CD14-positive monocyte (primary cell): Measurements from ENCODE around the gene TMC7. TPM values are rescaled to one million over a fixed set of nuclear protein-coding genes. Genes with fewer than 3 reads are reported as not detected.

Experiments
- DNase-seq, 3 donors: peaks; one replicate each; pipeline ENCODE4 v3.0.0-alpha.2; 2011 to 2022
- H2AFZ ChIP-seq: 2 replicates; pipeline ENCODE4 v1.6.0; 2012; ENCODE audit warnings: mild to moderate bottlenecking, low read depth, low read length, inconsistent platforms; ENCODE audit not compliant: insufficient read depth, poor library complexity, severe bottlenecking
- H3K27ac ChIP-seq, 2 donors: 1 replicate in 1 of 2; 2 replicates in 1 of 2; pipeline ENCODE4 v1.5.1; 2012 to 2013; ENCODE audit warnings: low read length in 2 of 2, control low read depth in 1 of 2, inconsistent platforms in 1 of 2, low read depth in 1 of 2, mild to moderate bottlenecking in 1 of 2
- H3K27me3 ChIP-seq, 2 donors: one replicate each; pipeline versions ENCODE4 v1.6.0 to v1.6.1; 2011 to 2013; ENCODE audit warnings: low read length in 2 of 2; ENCODE audit not compliant: control insufficient read depth in 2 of 2, insufficient read depth in 2 of 2
- H3K36me3 ChIP-seq, 2 donors: replicated peaks in 1 of 2; 1 replicate in 1 of 2; 2 replicates in 1 of 2; pipeline versions ENCODE4 v1.5.1 to v1.6.1; 2012 to 2013; ENCODE audit warnings: low read length in 2 of 2, control low read depth in 1 of 2, inconsistent platforms in 1 of 2, mild to moderate bottlenecking in 1 of 2; ENCODE audit not compliant: insufficient read depth in 2 of 2, control insufficient read depth in 1 of 2
- H3K4me1 ChIP-seq, 2 donors: 1 replicate in 1 of 2; 2 replicates in 1 of 2; pipeline versions ENCODE4 v1.5.1 to v1.6.1; 2012 to 2013; ENCODE audit warnings: low read length in 2 of 2, control low read depth in 1 of 2, inconsistent platforms in 1 of 2, mild to moderate bottlenecking in 1 of 2, moderate library complexity in 1 of 2; ENCODE audit not compliant: insufficient read depth in 2 of 2, control insufficient read depth in 1 of 2
- H3K4me2 ChIP-seq: replicated peaks from 2 replicates; pipeline ENCODE3; 2012; ENCODE audit warnings: low read length, moderate library complexity, mild to moderate bottlenecking; ENCODE audit not compliant: poor library complexity, severe bottlenecking; ENCODE audit errors: extremely low read depth
- H3K4me3 ChIP-seq, 3 experiments: fragments of 200-600 bp in 1 of 3; sonication (generic) in 1 of 3; replicated peaks in 1 of 3; 1 replicate in 2 of 3; 2 replicates in 1 of 3; pipeline ENCODE4 v1.5.1; 2011 to 2013; ENCODE audit warnings: low read length in 3 of 3, mild to moderate bottlenecking in 3 of 3, control low read depth in 2 of 3, low read depth in 2 of 3, inconsistent platforms in 1 of 3, moderate library complexity in 1 of 3
- H3K79me2 ChIP-seq: 2 replicates; pipeline ENCODE4 v1.6.0; 2012; ENCODE audit warnings: mild to moderate bottlenecking, control low read depth, inconsistent platforms, low read length, moderate library complexity; ENCODE audit not compliant: insufficient read depth
- H3K9ac ChIP-seq: 2 replicates; pipeline ENCODE4 v1.6.0; 2017; ENCODE audit warnings: low read length, mild to moderate bottlenecking; ENCODE audit not compliant: insufficient read depth, poor library complexity, severe bottlenecking
- H3K9me3 ChIP-seq, 2 donors: replicated peaks in 1 of 2; 1 replicate in 1 of 2; 2 replicates in 1 of 2; pipeline versions ENCODE4 v1.5.1 to v1.6.1; 2012 to 2013; ENCODE audit warnings: low read length in 2 of 2, control low read depth in 1 of 2; ENCODE audit not compliant: control insufficient read depth in 1 of 2, insufficient read depth in 1 of 2
- H4K20me1 ChIP-seq: 2 replicates; pipeline ENCODE4 v1.6.0; 2012; ENCODE audit warnings: mild to moderate bottlenecking, low read length, control low read depth, moderate library complexity; ENCODE audit not compliant: insufficient read depth
- H3K27ac Mint-ChIP-seq, 7 donors: one replicate each; pipeline ENCODE4 v1.8.0; 2020; ENCODE audit warnings: mild to moderate bottlenecking in 7 of 7, mixed read lengths in 7 of 7, moderate library complexity in 6 of 7, inconsistent platforms in 2 of 7
- H3K27me3 Mint-ChIP-seq, 3 donors: one replicate each; pipeline ENCODE4 v1.8.0; 2021 to 2022; ENCODE audit warnings: low read depth in 3 of 3, mild to moderate bottlenecking in 3 of 3, mixed read lengths in 3 of 3, moderate library complexity in 3 of 3, inconsistent platforms in 1 of 3
- H3K36me3 Mint-ChIP-seq, 2 donors: one replicate each; pipeline ENCODE4 v1.8.0; 2020; ENCODE audit warnings: mixed read lengths in 2 of 2, inconsistent platforms in 1 of 2, mild to moderate bottlenecking in 1 of 2
- H3K4me1 Mint-ChIP-seq: one replicate; pipeline ENCODE4 v1.8.0; 2020; ENCODE audit warnings: mild to moderate bottlenecking, mixed read lengths
- H3K4me3 Mint-ChIP-seq, 2 donors: one replicate each; pipeline ENCODE4 v1.8.0; 2020; ENCODE audit warnings: mild to moderate bottlenecking in 2 of 2, mixed read lengths in 2 of 2, moderate library complexity in 1 of 2
- H3K9me3 Mint-ChIP-seq, 7 donors: one replicate each; pipeline ENCODE4 v1.8.0; 2020 to 2022; ENCODE audit warnings: mixed read lengths in 7 of 7, mild to moderate bottlenecking in 6 of 7, moderate library complexity in 6 of 7, inconsistent platforms in 2 of 7
- WGBS: methylation state at CpG from one replicate; pipeline ENCODE4 v1.1.5; 2013; ENCODE audit warnings: missing lambda C conversion rate; ENCODE audit not compliant: insufficient coverage; 5-methylcytosine and 5-hydroxymethylcytosine counted together
- intact Hi-C, 2 donors: fragments of 100-400 bp; cut with micrococcal nuclease; formaldehyde crosslinking; loops; one replicate each; pipeline versions ENCODE4 v1.15.0 to v1.15.1; 2023
- polyA plus RNA-seq, 3 donors: library from polyadenylated mRNA; depleted of rRNA in 1 of 3; unstranded in 2 of 3; stranded (reverse) in 1 of 3; fragments of 300-500 nt in 2 of 3; fragments of >200 nt in 1 of 3; fragmentation: Illumina TruSeq in 2 of 3; gene quantifications; 1 replicate in 2 of 3; 2 replicates in 1 of 3; pipeline ENCODE4 v1.2.3, GENCODE V29; 2012 to 2021
- TF ChIP-seq, protein P1 (sequence below): fragments of 200-600 bp; IDR thresholded peaks from one replicate; pipeline ENCODE4 v1.8.0; 2022; ENCODE audit warnings: antibody characterized with exemption, mild to moderate bottlenecking

Gene TMC7
- polyA plus RNA-seq, 3 donors: not detected

GRCh38 chr16:19073863-19074262 lies 90.1 kb downstream of the TMC7 start:
- Histone ChIP-seq H4K20me1 (no peaks in the 10 kb centered on the region), H3K27me3 (no peaks in the 10 kb centered on the region), H3K9ac (no peak overlapping the region), H2AFZ (no peak overlapping the region), H3K4me2 (no peak overlapping the region), H3K36me3 (peaks cover 31 to 43% of the 10 kb centered on the region in 2 donors), H3K9me3 (no peaks in the 10 kb centered on the region), H3K4me1 (peaks cover 20 to 26% of the 10 kb centered on the region in 2 donors), H3K27ac (peak overlapping the region in 1 of 2 donors; percentile 64), H3K79me2 (peaks cover 7% of the 10 kb centered on the region), H3K4me3 (no peak overlapping the region)
- DNase-seq: no peak
- Mint-ChIP-seq H3K4me1 (peaks cover 21% of the 10 kb centered on the region), H3K4me3 (peak overlapping the region in 1 of 2 donors; percentile 51), H3K27me3 (no peaks in the 10 kb centered on the region), H3K27ac (peak overlapping the region in 5 of 7 donors; percentile 33 to 91 (median 81)), H3K9me3 (peaks cover 0 to 2% (median 0%) of the 10 kb centered on the region in 7 donors), H3K36me3 (peaks cover 42 to 61% of the 10 kb centered on the region in 2 donors)
- no CpG with 5 or more reads among the region's 7 CpGs for WGBS
- intact Hi-C loops: loop anchor here in 1 of 2 donors (10.0 kb wide), 1 partner anchor 99 kb away; no protein-coding TSS in a partner anchor
- TF ChIP-seq, protein P1, sequence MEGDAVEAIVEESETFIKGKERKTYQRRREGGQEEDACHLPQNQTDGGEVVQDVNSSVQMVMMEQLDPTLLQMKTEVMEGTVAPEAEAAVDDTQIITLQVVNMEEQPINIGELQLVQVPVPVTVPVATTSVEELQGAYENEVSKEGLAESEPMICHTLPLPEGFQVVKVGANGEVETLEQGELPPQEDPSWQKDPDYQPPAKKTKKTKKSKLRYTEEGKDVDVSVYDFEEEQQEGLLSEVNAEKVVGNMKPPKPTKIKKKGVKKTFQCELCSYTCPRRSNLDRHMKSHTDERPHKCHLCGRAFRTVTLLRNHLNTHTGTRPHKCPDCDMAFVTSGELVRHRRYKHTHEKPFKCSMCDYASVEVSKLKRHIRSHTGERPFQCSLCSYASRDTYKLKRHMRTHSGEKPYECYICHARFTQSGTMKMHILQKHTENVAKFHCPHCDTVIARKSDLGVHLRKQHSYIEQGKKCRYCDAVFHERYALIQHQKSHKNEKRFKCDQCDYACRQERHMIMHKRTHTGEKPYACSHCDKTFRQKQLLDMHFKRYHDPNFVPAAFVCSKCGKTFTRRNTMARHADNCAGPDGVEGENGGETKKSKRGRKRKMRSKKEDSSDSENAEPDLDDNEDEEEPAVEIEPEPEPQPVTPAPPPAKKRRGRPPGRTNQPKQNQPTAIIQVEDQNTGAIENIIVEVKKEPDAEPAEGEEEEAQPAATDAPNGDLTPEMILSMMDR: no peak

- no peaks in the 10 kb centered on the region for H3K27me3 Mint-ChIP-seq
- 98% methylated on average over 9 of the region's 12 CpGs for WGBS
- H3K4me3 Mint-ChIP-seq: no peak overlapping the region
- no peaks in the 10 kb centered on the region for H3K79me2 ChIP-seq
- no peak overlapping the region for H3K4me3 ChIP-seq
- H3K4me1 Mint-ChIP-seq: peaks cover 20% of the 10 kb centered on the region
- intact Hi-C loops: loop anchor here in 1 of 2 donors (10.0 kb wide), 1 partner anchor 101 kb away; no protein-coding TSS in a partner anchor
- peaks cover 17 to 20% of the 10 kb centered on the region in 2 donors for H3K4me1 ChIP-seq
- TF ChIP-seq, protein P1: no peak
- H3K27me3 ChIP-seq: no peaks in the 10 kb centered on the region
- H3K9ac ChIP-seq: no peak overlapping the region
- no peak overlapping the region for H3K27ac Mint-ChIP-seq
- no peak overlapping the region for H2AFZ ChIP-seq
- no peaks in the 10 kb centered on the region for H3K9me3 ChIP-seq
- H3K36me3 ChIP-seq: peaks cover 39 to 54% of the 10 kb centered on the region in 2 donors
- no peaks in the 10 kb centered on the region for H4K20me1 ChIP-seq
- DNase-seq: no peak
- peaks cover 51 to 73% of the 10 kb centered on the region in 2 donors for H3K36me3 Mint-ChIP-seq
- H3K9me3 Mint-ChIP-seq: peaks cover 0 to 5% (median 0%) of the 10 kb centered on the region in 7 donors
- no peak overlapping the region for H3K4me2 ChIP-seq
- no peak overlapping the region for H3K27ac ChIP-seq
Measured at GRCh38 chr16:19075511-19075910, 91.8 kb downstream of the TMC7 start.
